MM.1S (cell line): ENCODE results near the gene TMEM121.
"Not testable (repeated sequence)": the region's sequence is repeated elsewhere in the genome, so short reads cannot be mapped to it uniquely, and the experiment has no call there.

Experiments used
- CTCF ChIP-seq: fragments of 300-600 bp; sonication (generic); IDR thresholded peaks from 2 replicates; pipeline ENCODE4 v1.5.1; 2016; ENCODE audit warnings: antibody characterized with exemption, low read length, mixed read lengths
- EZH2phosphoT487 ChIP-seq: fragments of 300-600 bp; sonication (generic); IDR thresholded peaks from 2 replicates; pipeline ENCODE4 v1.6.1; 2018; ENCODE audit warnings: antibody characterized with exemption, low read length

GRCh38 chr14:105571181-105571951, 45.0 kb downstream of the TMEM121 start:
- TF ChIP-seq CTCF, EZH2phosphoT487: not testable (repeated sequence)
